CD14-positive monocyte (primary cell): ENCODE data around the gene THOC5. TPM values are rescaled to one million over a fixed set of nuclear protein-coding genes. Genes with fewer than 3 reads are reported as not detected.

Experiments used
- DNase-seq, 3 donors: peaks; one replicate each; pipeline ENCODE4 v3.0.0-alpha.2; 2011 to 2022
- H2AFZ ChIP-seq: 2 replicates; pipeline ENCODE4 v1.6.0; 2012; ENCODE audit warnings: mild to moderate bottlenecking, low read depth, low read length, inconsistent platforms; ENCODE audit not compliant: insufficient read depth, poor library complexity, severe bottlenecking
- H3K27ac ChIP-seq, 2 donors: 1 replicate in 1 of 2; 2 replicates in 1 of 2; pipeline ENCODE4 v1.5.1; 2012 to 2013; ENCODE audit warnings: low read length in 2 of 2, control low read depth in 1 of 2, inconsistent platforms in 1 of 2, low read depth in 1 of 2, mild to moderate bottlenecking in 1 of 2
- H3K27me3 ChIP-seq, 2 donors: one replicate each; pipeline versions ENCODE4 v1.6.0 to v1.6.1; 2011 to 2013; ENCODE audit warnings: low read length in 2 of 2; ENCODE audit not compliant: control insufficient read depth in 2 of 2, insufficient read depth in 2 of 2
- H3K36me3 ChIP-seq, 2 donors: replicated peaks in 1 of 2; 1 replicate in 1 of 2; 2 replicates in 1 of 2; pipeline versions ENCODE4 v1.5.1 to v1.6.1; 2012 to 2013; ENCODE audit warnings: low read length in 2 of 2, control low read depth in 1 of 2, inconsistent platforms in 1 of 2, mild to moderate bottlenecking in 1 of 2; ENCODE audit not compliant: insufficient read depth in 2 of 2, control insufficient read depth in 1 of 2
- H3K4me1 ChIP-seq, 2 donors: 1 replicate in 1 of 2; 2 replicates in 1 of 2; pipeline versions ENCODE4 v1.5.1 to v1.6.1; 2012 to 2013; ENCODE audit warnings: low read length in 2 of 2, control low read depth in 1 of 2, inconsistent platforms in 1 of 2, mild to moderate bottlenecking in 1 of 2, moderate library complexity in 1 of 2; ENCODE audit not compliant: insufficient read depth in 2 of 2, control insufficient read depth in 1 of 2
- H3K4me2 ChIP-seq: replicated peaks from 2 replicates; pipeline ENCODE3; 2012; ENCODE audit warnings: low read length, moderate library complexity, mild to moderate bottlenecking; ENCODE audit not compliant: poor library complexity, severe bottlenecking; ENCODE audit errors: extremely low read depth
- H3K4me3 ChIP-seq, 3 experiments: fragments of 200-600 bp in 1 of 3; sonication (generic) in 1 of 3; replicated peaks in 1 of 3; 1 replicate in 2 of 3; 2 replicates in 1 of 3; pipeline ENCODE4 v1.5.1; 2011 to 2013; ENCODE audit warnings: low read length in 3 of 3, mild to moderate bottlenecking in 3 of 3, control low read depth in 2 of 3, low read depth in 2 of 3, inconsistent platforms in 1 of 3, moderate library complexity in 1 of 3
- H3K79me2 ChIP-seq: 2 replicates; pipeline ENCODE4 v1.6.0; 2012; ENCODE audit warnings: mild to moderate bottlenecking, control low read depth, inconsistent platforms, low read length, moderate library complexity; ENCODE audit not compliant: insufficient read depth
- H3K9ac ChIP-seq: 2 replicates; pipeline ENCODE4 v1.6.0; 2017; ENCODE audit warnings: low read length, mild to moderate bottlenecking; ENCODE audit not compliant: insufficient read depth, poor library complexity, severe bottlenecking
- H3K9me3 ChIP-seq, 2 donors: replicated peaks in 1 of 2; 1 replicate in 1 of 2; 2 replicates in 1 of 2; pipeline versions ENCODE4 v1.5.1 to v1.6.1; 2012 to 2013; ENCODE audit warnings: low read length in 2 of 2, control low read depth in 1 of 2; ENCODE audit not compliant: control insufficient read depth in 1 of 2, insufficient read depth in 1 of 2
- H4K20me1 ChIP-seq: 2 replicates; pipeline ENCODE4 v1.6.0; 2012; ENCODE audit warnings: mild to moderate bottlenecking, low read length, control low read depth, moderate library complexity; ENCODE audit not compliant: insufficient read depth
- H3K27ac Mint-ChIP-seq, 7 donors: one replicate each; pipeline ENCODE4 v1.8.0; 2020; ENCODE audit warnings: mild to moderate bottlenecking in 7 of 7, mixed read lengths in 7 of 7, moderate library complexity in 6 of 7, inconsistent platforms in 2 of 7
- H3K27me3 Mint-ChIP-seq, 3 donors: one replicate each; pipeline ENCODE4 v1.8.0; 2021 to 2022; ENCODE audit warnings: low read depth in 3 of 3, mild to moderate bottlenecking in 3 of 3, mixed read lengths in 3 of 3, moderate library complexity in 3 of 3, inconsistent platforms in 1 of 3
- H3K36me3 Mint-ChIP-seq, 2 donors: one replicate each; pipeline ENCODE4 v1.8.0; 2020; ENCODE audit warnings: mixed read lengths in 2 of 2, inconsistent platforms in 1 of 2, mild to moderate bottlenecking in 1 of 2
- H3K4me1 Mint-ChIP-seq: one replicate; pipeline ENCODE4 v1.8.0; 2020; ENCODE audit warnings: mild to moderate bottlenecking, mixed read lengths
- H3K4me3 Mint-ChIP-seq, 2 donors: one replicate each; pipeline ENCODE4 v1.8.0; 2020; ENCODE audit warnings: mild to moderate bottlenecking in 2 of 2, mixed read lengths in 2 of 2, moderate library complexity in 1 of 2
- H3K9me3 Mint-ChIP-seq, 7 donors: one replicate each; pipeline ENCODE4 v1.8.0; 2020 to 2022; ENCODE audit warnings: mixed read lengths in 7 of 7, mild to moderate bottlenecking in 6 of 7, moderate library complexity in 6 of 7, inconsistent platforms in 2 of 7
- WGBS: methylation state at CpG from one replicate; pipeline ENCODE4 v1.1.5; 2013; ENCODE audit warnings: missing lambda C conversion rate; ENCODE audit not compliant: insufficient coverage; 5-methylcytosine and 5-hydroxymethylcytosine counted together
- intact Hi-C, 2 donors: fragments of 100-400 bp; cut with micrococcal nuclease; formaldehyde crosslinking; loops; one replicate each; pipeline versions ENCODE4 v1.15.0 to v1.15.1; 2023
- polyA plus RNA-seq, 3 donors: library from polyadenylated mRNA; depleted of rRNA in 1 of 3; unstranded in 2 of 3; stranded (reverse) in 1 of 3; fragments of 300-500 nt in 2 of 3; fragments of >200 nt in 1 of 3; fragmentation: Illumina TruSeq in 2 of 3; gene quantifications; 1 replicate in 2 of 3; 2 replicates in 1 of 3; pipeline ENCODE4 v1.2.3, GENCODE V29; 2012 to 2021
- TF ChIP-seq, protein P1 (sequence below): fragments of 200-600 bp; IDR thresholded peaks from one replicate; pipeline ENCODE4 v1.8.0; 2022; ENCODE audit warnings: antibody characterized with exemption, mild to moderate bottlenecking

Gene THOC5
- polyA plus RNA-seq, 3 donors: 19.6 to 29.9 (median 28.2) TPM

DNA sequence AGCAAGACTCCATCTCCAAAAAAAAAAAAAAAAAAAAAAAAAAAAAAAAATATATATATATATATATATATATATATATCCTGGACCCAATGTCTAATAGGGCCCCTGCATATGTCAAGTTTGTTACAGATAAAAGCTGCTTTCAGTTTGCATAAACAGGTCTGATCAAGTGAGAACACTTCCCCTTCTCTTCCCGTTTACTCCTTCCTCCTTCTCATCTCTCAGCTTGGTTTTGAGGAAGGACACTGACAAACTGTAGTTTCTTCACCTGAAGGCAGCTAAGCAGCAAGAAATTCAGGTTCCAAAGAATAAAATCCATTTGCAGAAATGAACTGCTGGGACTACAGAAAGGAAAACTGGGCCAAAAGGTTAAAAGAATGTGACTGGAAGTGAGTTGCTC is 11.7 kb downstream of the THOC5 start:
- Histone ChIP-seq H3K9me3 (no peaks in the 10 kb centered on the region), H3K27ac (peak overlapping the region in 1 of 2 donors; percentile 67), H3K4me1 (peaks cover 9 to 10% of the 10 kb centered on the region in 2 donors), H4K20me1 (no peaks in the 10 kb centered on the region), H3K4me3 (no peak overlapping the region), H3K79me2 (no peaks in the 10 kb centered on the region), H3K4me2 (no peak overlapping the region), H3K27me3 (no peaks in the 10 kb centered on the region), H3K9ac (no peak overlapping the region), H2AFZ (no peak overlapping the region), H3K36me3 (peaks cover 56 to 75% of the 10 kb centered on the region in 2 donors)
- DNase-seq: peak; percentile 41 to 50 (median 46)
- TF ChIP-seq, protein P1, sequence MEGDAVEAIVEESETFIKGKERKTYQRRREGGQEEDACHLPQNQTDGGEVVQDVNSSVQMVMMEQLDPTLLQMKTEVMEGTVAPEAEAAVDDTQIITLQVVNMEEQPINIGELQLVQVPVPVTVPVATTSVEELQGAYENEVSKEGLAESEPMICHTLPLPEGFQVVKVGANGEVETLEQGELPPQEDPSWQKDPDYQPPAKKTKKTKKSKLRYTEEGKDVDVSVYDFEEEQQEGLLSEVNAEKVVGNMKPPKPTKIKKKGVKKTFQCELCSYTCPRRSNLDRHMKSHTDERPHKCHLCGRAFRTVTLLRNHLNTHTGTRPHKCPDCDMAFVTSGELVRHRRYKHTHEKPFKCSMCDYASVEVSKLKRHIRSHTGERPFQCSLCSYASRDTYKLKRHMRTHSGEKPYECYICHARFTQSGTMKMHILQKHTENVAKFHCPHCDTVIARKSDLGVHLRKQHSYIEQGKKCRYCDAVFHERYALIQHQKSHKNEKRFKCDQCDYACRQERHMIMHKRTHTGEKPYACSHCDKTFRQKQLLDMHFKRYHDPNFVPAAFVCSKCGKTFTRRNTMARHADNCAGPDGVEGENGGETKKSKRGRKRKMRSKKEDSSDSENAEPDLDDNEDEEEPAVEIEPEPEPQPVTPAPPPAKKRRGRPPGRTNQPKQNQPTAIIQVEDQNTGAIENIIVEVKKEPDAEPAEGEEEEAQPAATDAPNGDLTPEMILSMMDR: no peak
- no peaks in the 10 kb centered on the region for H3K9me3 Mint-ChIP-seq
- intact Hi-C loops: no loop called here
- peak overlapping the region in 6 of 7 donors; percentile 30 to 74 (median 61) for H3K27ac Mint-ChIP-seq
- H3K36me3 Mint-ChIP-seq: peaks cover 53 to 73% of the 10 kb centered on the region in 2 donors
- H3K4me3 Mint-ChIP-seq: peak overlapping the region in 1 of 2 donors; percentile 40
- WGBS: no CpG with 5 or more reads among the region's 1 CpG
- H3K4me1 Mint-ChIP-seq: peaks cover 14% of the 10 kb centered on the region
- peaks cover 0 to 2% (median 0%) of the 10 kb centered on the region in 3 donors for H3K27me3 Mint-ChIP-seq

DNA sequence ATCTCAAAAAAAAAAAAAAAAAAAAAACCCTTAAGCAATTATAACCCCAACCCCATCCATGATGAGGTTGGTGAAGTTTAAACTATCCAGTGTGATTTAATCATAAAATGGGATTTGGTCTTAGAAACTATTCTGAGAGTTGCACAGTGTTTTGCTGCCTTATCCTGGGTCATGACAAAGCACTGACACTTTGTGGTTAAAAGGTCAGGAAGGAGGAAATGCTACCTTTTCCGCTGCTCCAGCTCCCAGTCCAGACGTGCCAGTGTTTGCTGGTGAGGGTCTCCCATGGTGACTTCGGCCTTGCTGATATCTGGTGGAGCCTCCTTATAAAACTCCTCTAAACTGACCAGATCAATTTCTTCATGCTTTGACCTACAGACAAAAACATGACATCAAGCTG is 14.5 kb downstream of the THOC5 start:
- Histone ChIP-seq H3K4me2 (no peak overlapping the region), H3K4me1 (peaks cover 9 to 10% of the 10 kb centered on the region in 2 donors), H2AFZ (no peak overlapping the region), H4K20me1 (no peaks in the 10 kb centered on the region), H3K27me3 (no peaks in the 10 kb centered on the region), H3K9me3 (no peaks in the 10 kb centered on the region), H3K9ac (no peak overlapping the region), H3K79me2 (no peaks in the 10 kb centered on the region), H3K4me3 (no peak overlapping the region), H3K36me3 (peaks cover 67 to 86% of the 10 kb centered on the region in 2 donors), H3K27ac (peak overlapping the region in 1 of 2 donors; percentile 28)
- intact Hi-C loops: no loop called here
- Mint-ChIP-seq H3K4me3 (no peak overlapping the region), H3K36me3 (peaks cover 64 to 82% of the 10 kb centered on the region in 2 donors), H3K27me3 (peaks cover 0 to 2% (median 0%) of the 10 kb centered on the region in 3 donors), H3K27ac (peak overlapping the region in 1 of 7 donors; percentile 53), H3K4me1 (peaks cover 10% of the 10 kb centered on the region), H3K9me3 (peaks cover 0 to 5% (median 1%) of the 10 kb centered on the region in 7 donors)
- TF ChIP-seq, protein P1: no peak
- 50% methylated on average over 2 of the region's 3 CpGs for WGBS
- DNase-seq: no peak
